HG03565 (cell line): ENCODE results near the gene NPHP1.
"Not testable (repeated sequence)": the region's sequence is repeated elsewhere in the genome, so short reads cannot be mapped to it uniquely, and the experiment has no call there.

Source experiments
- ATAC-seq: cut with Tn5 transposase; IDR thresholded peaks from one replicate; pipeline ENCODE4 v1.9.1; 2021; ENCODE audit warnings: mild to moderate bottlenecking, moderate library complexity; ENCODE audit not compliant: unreplicated experiment

Gene NPHP1

GRCh38 chr2:110131166-110131565 is 73.6 kb downstream of the NPHP1 start:
- no peak for ATAC-seq

DNA sequence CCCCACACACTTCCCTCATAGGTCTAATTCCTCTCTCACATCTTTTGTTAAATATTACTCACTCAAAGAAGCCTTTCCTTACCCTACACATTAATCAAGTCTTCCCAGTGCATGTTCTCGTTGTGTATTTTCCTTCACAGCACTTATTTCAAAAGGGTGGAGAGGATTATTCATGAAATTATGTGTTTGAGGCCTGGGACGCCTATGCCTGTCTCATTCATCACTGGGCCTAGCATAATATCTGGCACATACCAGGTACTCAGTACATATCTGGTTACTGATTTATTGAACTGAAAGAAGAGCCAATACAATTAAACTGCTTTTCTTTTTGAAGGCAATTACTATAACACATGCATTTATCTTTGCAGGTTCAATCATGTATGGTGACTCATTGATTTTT is 74.1 kb downstream of the NPHP1 start:
- no peak for ATAC-seq

DNA sequence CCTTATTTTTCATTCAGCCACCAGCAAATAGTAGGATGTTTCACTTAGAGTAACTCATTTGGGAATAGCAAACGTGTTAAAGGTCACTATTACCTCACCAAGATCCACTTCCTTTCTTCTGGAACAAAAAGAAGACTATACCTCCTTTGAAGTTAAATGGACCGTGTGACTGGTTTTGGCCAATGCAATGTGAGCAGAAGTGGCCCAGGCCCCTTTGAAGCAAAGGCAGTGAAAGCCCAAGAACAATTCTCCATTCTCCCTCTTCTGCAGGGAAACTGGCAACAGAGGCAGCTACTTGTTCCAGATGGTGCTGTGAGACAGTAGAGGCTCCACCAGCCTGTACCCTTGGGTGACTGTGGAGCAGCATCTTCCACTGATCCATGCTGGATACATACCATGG is 77.9 kb downstream of the NPHP1 start:
- ATAC-seq: no peak

GRCh38 chr2:110126086-110126773 is 78.6 kb downstream of the NPHP1 start:
- no peak for ATAC-seq

GRCh38 chr2:110124939-110125691 is 79.7 kb downstream of the NPHP1 start:
- no peak for ATAC-seq

- no peak for ATAC-seq
Measured at GRCh38 chr2:110124038-110124825, 80.6 kb downstream of the NPHP1 start.

- no peak for ATAC-seq
Measured at GRCh38 chr2:110121592-110121991, 83.2 kb downstream of the NPHP1 start.

DNA sequence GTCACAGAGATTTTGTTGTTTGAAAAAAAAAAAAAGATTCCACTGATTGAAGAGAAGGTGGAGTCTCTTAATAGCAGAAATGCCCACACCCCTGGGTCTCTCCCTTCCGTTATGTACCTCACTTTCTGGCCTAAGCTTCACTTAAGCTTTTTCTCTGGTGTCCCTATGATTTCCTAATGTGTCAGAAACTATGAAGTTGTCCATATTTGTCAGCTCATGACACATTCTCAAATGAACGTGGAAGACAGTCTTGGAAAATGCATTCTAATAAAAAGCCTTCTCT is 83.8 kb downstream of the NPHP1 start:
- no peak for ATAC-seq

- no peak for ATAC-seq
Measured at GRCh38 chr2:110120171-110121051, 84.4 kb downstream of the NPHP1 start.

DNA sequence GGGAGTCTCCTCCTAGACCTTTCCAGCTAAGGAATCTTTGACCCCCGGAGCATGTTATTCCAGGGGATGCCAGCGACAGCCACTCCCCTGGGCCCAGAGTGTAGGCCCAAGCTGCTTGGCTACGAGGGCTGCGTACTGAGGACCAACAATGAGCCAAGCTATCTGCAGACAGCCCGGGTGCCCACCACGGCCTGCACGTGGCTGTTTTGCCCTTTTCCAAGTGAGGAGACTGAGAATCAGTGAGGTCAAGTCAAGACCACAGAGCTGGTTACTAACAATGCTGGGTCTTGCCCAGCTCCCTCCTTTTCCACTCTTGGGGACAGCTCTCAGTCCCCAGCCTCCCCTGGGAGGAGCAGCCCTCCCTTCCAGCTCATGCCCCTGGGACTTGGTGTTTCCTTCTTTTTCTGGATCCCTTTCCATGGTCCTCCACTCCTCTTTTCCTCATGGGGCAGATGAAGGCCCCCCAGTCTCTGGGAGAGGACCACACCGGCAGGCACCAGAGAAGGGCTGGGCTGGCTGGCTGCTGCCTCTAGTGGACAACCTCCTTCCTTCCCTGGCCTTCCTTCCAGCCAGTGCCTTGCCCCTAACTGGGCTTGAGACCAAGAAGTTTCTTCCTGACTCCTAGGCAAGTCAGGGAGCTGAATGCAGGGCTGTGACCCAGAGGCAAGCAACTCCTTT is 88.6 kb downstream of the NPHP1 start:
- no peak for ATAC-seq

DNA sequence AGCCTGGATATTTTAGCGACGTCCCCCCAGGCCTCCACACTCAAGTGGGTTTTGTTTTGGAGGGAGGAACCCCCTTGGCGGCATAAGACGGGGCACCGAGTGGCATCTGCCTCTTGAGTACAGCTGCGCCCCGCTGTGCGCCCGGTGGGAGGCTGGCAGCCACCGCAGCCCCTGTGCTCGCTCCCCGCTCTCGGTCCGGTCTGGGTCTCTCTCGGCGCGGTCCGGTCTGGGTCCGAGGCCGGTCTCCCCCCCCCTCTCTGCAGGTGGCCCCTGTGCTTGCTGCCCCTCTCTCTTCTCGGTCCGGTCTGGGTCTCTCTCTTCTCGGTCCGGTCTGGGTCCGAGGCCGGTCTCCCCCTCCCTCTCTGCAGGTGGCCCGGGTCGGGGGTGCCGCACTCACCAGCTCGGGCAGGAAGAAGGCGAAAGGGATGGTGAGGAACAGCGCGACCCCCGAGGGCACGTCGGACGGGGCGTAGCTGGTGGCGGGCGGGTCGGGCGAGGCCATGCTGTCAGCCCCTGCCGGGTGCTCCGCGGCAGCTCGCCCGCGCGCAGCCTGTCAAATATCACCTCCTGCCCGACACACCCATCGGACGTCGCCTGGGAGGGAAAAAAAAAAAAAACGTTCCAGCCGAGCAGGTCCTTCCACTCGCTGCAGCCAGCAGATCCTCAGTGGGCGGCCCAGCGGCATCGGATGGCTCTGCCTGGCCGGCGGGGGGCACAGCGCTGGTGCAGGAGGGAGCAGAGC is 89.4 kb downstream of the NPHP1 start, which contains the start of gene MALL:
TSS of gene MALL (minus strand) at position 532 of the 742 bp plus-strand sequence. CDS start at position 502, 30 bp downstream.
- ATAC-seq: no peak

- ATAC-seq: no peak
Measured at GRCh38 chr2:110114831-110115255, 90.0 kb downstream of the NPHP1 start.

DNA sequence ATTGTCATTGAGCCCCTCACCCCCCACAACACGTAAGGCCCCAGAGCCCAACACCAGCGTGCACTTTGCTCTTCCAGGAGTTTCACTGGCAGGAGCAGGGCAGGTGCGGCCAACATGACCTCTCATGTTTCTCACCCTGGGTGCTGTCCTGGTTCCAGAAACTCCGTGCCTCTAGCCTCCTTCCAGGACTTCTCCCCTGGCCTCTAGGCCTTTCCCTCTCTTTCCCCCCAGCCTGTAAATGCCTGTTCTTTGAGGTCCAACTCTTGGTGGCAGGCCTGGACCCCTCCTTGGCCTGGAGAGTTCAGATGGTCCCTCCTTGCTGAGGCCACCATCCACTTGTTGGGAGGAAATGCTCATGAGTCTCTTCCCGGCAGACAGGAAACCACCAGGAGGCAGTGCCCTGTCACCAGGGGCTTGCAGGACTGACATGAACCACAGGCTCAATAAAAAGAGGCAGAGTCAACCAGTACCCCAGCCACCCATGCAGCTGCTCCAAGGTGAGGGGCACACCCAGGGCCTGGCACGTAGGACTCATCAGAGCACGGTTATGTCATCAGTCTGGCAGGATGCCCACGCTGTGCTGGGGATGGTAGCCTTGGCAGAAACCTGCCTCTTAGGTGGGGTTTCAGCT is 90.7 kb downstream of the NPHP1 start:
- no peak for ATAC-seq

DNA sequence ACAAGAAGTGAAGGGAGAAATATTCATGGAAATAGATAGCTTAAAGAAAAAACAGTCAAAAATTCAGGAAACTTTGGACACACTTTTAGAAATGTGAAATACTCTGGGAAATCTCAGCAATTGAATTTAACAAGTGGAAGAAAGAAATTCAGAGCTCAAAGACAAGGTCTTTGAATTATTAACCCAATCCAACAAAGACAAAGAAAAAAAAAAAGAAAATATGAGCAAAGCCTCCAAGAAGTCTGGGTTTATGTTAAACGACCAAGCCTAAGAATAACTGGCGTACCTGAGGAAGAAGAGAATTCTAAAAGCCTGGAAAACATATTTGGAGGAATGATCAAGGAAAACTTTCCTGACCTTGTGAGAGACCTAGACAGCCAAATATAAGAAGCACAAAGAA is 96.5 kb downstream of the NPHP1 start:
- not testable (repeated sequence) for ATAC-seq

- ATAC-seq: no peak
Measured at GRCh38 chr2:110107092-110108079, 97.4 kb downstream of the NPHP1 start.

GRCh38 chr2:110106642-110107041 is 98.2 kb downstream of the NPHP1 start:
- no peak for ATAC-seq

DNA sequence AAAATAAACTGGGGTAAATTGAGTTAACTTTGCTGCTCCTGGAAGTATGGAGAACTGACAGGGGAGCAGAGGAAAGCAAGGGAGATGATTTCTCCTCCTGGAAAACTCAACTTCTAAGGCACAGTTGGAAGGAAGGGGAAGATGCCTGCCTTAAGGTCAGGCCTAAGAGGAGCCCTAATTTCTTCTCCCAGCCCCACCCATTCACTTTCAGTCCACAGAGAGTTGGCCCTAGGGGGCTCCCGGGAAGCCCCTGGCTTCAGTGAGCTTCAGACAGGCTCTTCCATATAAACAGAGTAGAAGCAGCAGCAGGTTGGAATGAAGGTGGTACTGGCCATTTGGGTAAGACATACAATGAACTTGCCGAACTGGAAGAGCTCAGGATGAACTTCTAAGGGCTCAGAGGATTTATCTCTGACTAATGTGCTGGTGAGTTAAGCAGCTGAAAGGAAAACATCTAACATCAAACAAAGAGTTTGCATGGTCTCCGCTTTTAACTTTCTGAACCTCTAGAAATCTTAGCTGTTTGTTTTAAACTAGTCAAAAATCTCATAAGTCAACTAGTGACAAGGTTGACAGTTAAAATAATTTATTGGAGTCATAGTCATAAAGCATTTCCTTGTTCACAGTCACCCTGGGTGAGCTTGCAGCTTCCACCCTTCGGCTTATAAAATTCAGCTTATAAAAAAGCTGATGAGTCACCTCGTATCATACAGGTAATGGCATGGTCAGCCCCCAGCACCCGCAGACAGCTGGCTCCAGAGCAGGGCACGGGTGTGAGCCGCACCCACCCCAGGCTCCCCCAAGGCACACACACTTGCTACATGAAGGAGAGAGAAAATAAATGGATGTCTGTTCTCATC is 99.0 kb downstream of the NPHP1 start:
- ATAC-seq: no peak
